Stomach (tissue), 9 donors: Measurements from ENCODE around the gene PDE4D. TPM values are rescaled to one million over a fixed set of nuclear protein-coding genes. Genes with fewer than 3 reads are reported as not detected.

ENCODE experiments used
- DNase-seq, 2 donors: peaks; one replicate each; pipeline versions ENCODE4 v3.0.0 to v3.0.0-alpha.2; 2013 to 2019
- H3K27ac ChIP-seq, 5 donors: fragments of 200-600 bp in 4 of 5; sonication (generic) in 4 of 5; one replicate each; pipeline ENCODE4 v1.5.1; 2013 to 2019; ENCODE audit warnings: mild to moderate bottlenecking in 1 of 5, moderate library complexity in 1 of 5
- H3K27me3 ChIP-seq, 3 donors: fragments of 200-600 bp; sonication (generic); one replicate each; pipeline ENCODE4 v1.5.1; 2017 to 2019; ENCODE audit warnings: mixed run types in 1 of 3
- H3K36me3 ChIP-seq, 4 donors: fragments of 200-600 bp; sonication (generic); 1 replicate in 3 of 4; 2 replicates in 1 of 4; pipeline ENCODE4 v1.5.1; 2016 to 2019
- H3K4me1 ChIP-seq, 4 donors: fragments of 200-600 bp; sonication (generic); one replicate each; pipeline ENCODE4 v1.5.1; 2016 to 2019
- H3K4me3 ChIP-seq, 4 donors: fragments of 200-600 bp; sonication (generic) in 3 of 4; one replicate each; pipeline ENCODE4 v1.5.1; 2016 to 2019; ENCODE audit warnings: mild to moderate bottlenecking in 1 of 4
- H3K9me3 ChIP-seq, 4 donors: fragments of 200-600 bp; sonication (generic); one replicate each; pipeline ENCODE4 v1.5.1; 2016 to 2019
- CTCF ChIP-seq, 7 experiments: fragments of 450-650 bp in 4 of 7; fragments of 200-600 bp in 3 of 7; sonication (generic) in 3 of 7; IDR thresholded peaks; one replicate each; pipeline ENCODE4 v1.5.1; 2016 to 2019; ENCODE audit warnings: antibody characterized with exemption in 7 of 7, control low read depth in 2 of 7, mild to moderate bottlenecking in 1 of 7
- EP300 ChIP-seq: sonication (generic); formaldehyde crosslinking; IDR thresholded peaks from one replicate; pipeline ENCODE4 v1.6.1; 2017; ENCODE audit warnings: antibody characterized with exemption
- POLR2A ChIP-seq, 4 donors: fragments of 450-650 bp; IDR thresholded peaks; one replicate each; pipeline ENCODE4 v1.6.1; 2016; ENCODE audit warnings: antibody characterized with exemption in 4 of 4, control low read depth in 2 of 4, mild to moderate bottlenecking in 1 of 4, moderate library complexity in 1 of 4
- POLR2AphosphoS5 ChIP-seq, 3 donors: sonication (generic); formaldehyde crosslinking; IDR thresholded peaks; one replicate each; pipeline ENCODE4 v1.6.1; 2016; ENCODE audit warnings: antibody characterized with exemption in 3 of 3
- WGBS, 5 donors: extraction: QIAGEN DNeasy Blood & Tissue Kit in 3 of 5; methylation state at CpG; one replicate each; pipeline versions ENCODE4 v1.1.5 to v1.1.7; 2013 to 2018; 5-methylcytosine and 5-hydroxymethylcytosine counted together
- intact Hi-C: fragments of 100-400 bp; cut with DNase I; formaldehyde crosslinking; loops from one replicate; pipeline ENCODE4 v1.15.1; 2023; ENCODE audit warnings: low total_unique reads
- polyA plus RNA-seq, 3 donors: library from polyadenylated mRNA; stranded (reverse); fragments of 200-250 nt; gene quantifications; one replicate each; pipeline ENCODE4 v1.2.3, GENCODE V29; 2013
- total RNA-seq, 5 donors: library from RNA; depleted of rRNA; stranded (reverse); fragments of >200 nt; gene quantifications; one replicate each; pipeline versions ENCODE4 v1.1.0 to v1.2.3, GENCODE V29; 2014 to 2016
- donor health status: healthy with polysubstance abuse.
- donor health status: Bipolar disorder and iron deficiency.
- donor health status: healthy.

The PDE4D gene
- total and polyA plus RNA-seq, 8 donors: 3.1 to 147 (median 97.3) TPM

GRCh38 chr5:59744531-59744992 is 149.0 kb downstream of the PDE4D start:
- DNase-seq: no peak
- Histone ChIP-seq H3K4me3 (no peak overlapping the region), H3K36me3 (no peaks in the 10 kb centered on the region), H3K9me3 (no peaks in the 10 kb centered on the region), H3K4me1 (peaks cover 0 to 27% (median 16%) of the 10 kb centered on the region in 4 donors), H3K27me3 (no peaks in the 10 kb centered on the region), H3K27ac (peak overlapping the region in 4 of 5 donors; percentile 62 to 85 (median 72))
- TF ChIP-seq POLR2AphosphoS5 (IDR thresholded peaks at IDR 0.05) (no peak), CTCF (IDR thresholded peaks at IDR 0.05) (no peak), EP300 (no peak), POLR2A (IDR thresholded peaks at IDR 0.05) (no peak)
- intact Hi-C loops: no loop called here

GRCh38 chr5:59741599-59741998 is 151.9 kb downstream of the PDE4D start:
- Histone ChIP-seq H3K27ac (peak overlapping the region in 1 of 5 donors; percentile 0), H3K4me1 (peaks cover 0 to 26% (median 15%) of the 10 kb centered on the region in 4 donors), H3K27me3 (no peaks in the 10 kb centered on the region), H3K36me3 (no peaks in the 10 kb centered on the region), H3K9me3 (no peaks in the 10 kb centered on the region), H3K4me3 (no peak overlapping the region)
- no peak for DNase-seq
- intact Hi-C loops: no loop called here
- 80 to 92% (median 87%) methylated on average over 3 of the region's 3 CpGs for WGBS, 5 donors
- TF ChIP-seq CTCF (IDR thresholded peaks at IDR 0.05) (no peak), EP300 (no peak), POLR2A (IDR thresholded peaks at IDR 0.05) (no peak), POLR2AphosphoS5 (IDR thresholded peaks at IDR 0.05) (no peak)

- no peak for DNase-seq
- Histone ChIP-seq H3K4me1 (no peaks in the 10 kb centered on the region), H3K4me3 (no peak overlapping the region), H3K27me3 (no peaks in the 10 kb centered on the region), H3K27ac (no peak overlapping the region), H3K9me3 (no peaks in the 10 kb centered on the region), H3K36me3 (no peaks in the 10 kb centered on the region)
- no peak for TF ChIP-seq EP300
- no peak for TF ChIP-seq POLR2A (IDR thresholded peaks at IDR 0.05)
- WGBS, 5 donors: 88 to 100% (median 95%) methylated on average over 1 of the region's 1 CpG
- intact Hi-C loops: no loop called here
Observed at GRCh38 chr5:59738024-59738423, 155.5 kb downstream of the PDE4D start.

- H3K4me3 ChIP-seq: no peak overlapping the region
- H3K9me3 ChIP-seq: no peaks in the 10 kb centered on the region
- intact Hi-C loops: no loop called here
- H3K4me1 ChIP-seq: peaks cover 0 to 4% (median 0%) of the 10 kb centered on the region in 4 donors
- no peak overlapping the region for H3K27ac ChIP-seq
- no peak for DNase-seq
- no peaks in the 10 kb centered on the region for H3K36me3 ChIP-seq
- no peak for TF ChIP-seq POLR2AphosphoS5 (IDR thresholded peaks at IDR 0.05)
- TF ChIP-seq CTCF (IDR thresholded peaks at IDR 0.05): no peak
- no peak for TF ChIP-seq POLR2A (IDR thresholded peaks at IDR 0.05)
- TF ChIP-seq EP300: no peak
- no peaks in the 10 kb centered on the region for H3K27me3 ChIP-seq
Observed at GRCh38 chr5:59732806-59733205, 160.7 kb downstream of the PDE4D start.

GRCh38 chr5:59732301-59732700 is 161.2 kb downstream of the PDE4D start:
- intact Hi-C loops: no loop called here
- Histone ChIP-seq H3K9me3 (no peaks in the 10 kb centered on the region), H3K36me3 (no peaks in the 10 kb centered on the region), H3K4me3 (no peak overlapping the region), H3K27me3 (no peaks in the 10 kb centered on the region), H3K27ac (no peak overlapping the region), H3K4me1 (peaks cover 0 to 4% (median 0%) of the 10 kb centered on the region in 4 donors)
- no peak for DNase-seq
- 82 to 91% (median 86%) methylated on average over 2 of the region's 2 CpGs for WGBS, 5 donors
- TF ChIP-seq POLR2A (IDR thresholded peaks at IDR 0.05) (no peak), CTCF (IDR thresholded peaks at IDR 0.05) (no peak), POLR2AphosphoS5 (IDR thresholded peaks at IDR 0.05) (no peak), EP300 (no peak)
